ENCODE measurements around the gene OR7C1.
"Not testable (repeated sequence)": the region's sequence is repeated elsewhere in the genome, so short reads cannot be mapped to it uniquely, and the experiment has no call there.

The OR7C1 gene

GRCh38 chr19:14780622-14781225, 54.3 kb downstream of the OR7C1 start:
- H3K36me3 Mint-ChIP-seq (ENCODE audit: low read depth); H3K9me3 Mint-ChIP-seq; H3K27me3 Mint-ChIP-seq; H3K4me3 Mint-ChIP-seq: not testable (repeated sequence)
- intact Hi-C loops (cut with micrococcal nuclease), result loop anchor here (10.0 kb wide), 1 partner anchor 206 kb away; the partner anchor contains the start of gene NDUFB7
- Mint-ChIP-seq H3K4me1 (ENCODE audit: low read depth) (peaks cover 64% of the 10 kb centered on the region), H3K27ac (peak overlapping the region; percentile 9)

GRCh38 chr19:14779151-14779550, 55.8 kb downstream of the OR7C1 start:
- H3K36me3 Mint-ChIP-seq (ENCODE audit: low read depth), result peaks cover 10% of the 10 kb centered on the region
- intact Hi-C loops (cut with micrococcal nuclease), result no loop called here
- H3K4me1 Mint-ChIP-seq (ENCODE audit: low read depth), result peaks cover 57% of the 10 kb centered on the region

GRCh38 chr19:14778110-14778845, 56.7 kb downstream of the OR7C1 start, which contains the start of gene ADGRE2:
TSS of gene ADGRE2 (minus strand) at chr19:14778560. CDS start at chr19:14776756, 1,804 bp downstream.
- peaks cover 63% of the 10 kb centered on the region for H3K4me1 Mint-ChIP-seq (ENCODE audit: low read depth)
- intact Hi-C loops (cut with micrococcal nuclease); H3K4me3 Mint-ChIP-seq; H3K27me3 Mint-ChIP-seq; H3K9me3 Mint-ChIP-seq: not testable (repeated sequence)
- peak within 1 kb of the TSS; percentile 34 for H3K27ac Mint-ChIP-seq
- peaks cover 19% of the 10 kb centered on the region for H3K36me3 Mint-ChIP-seq (ENCODE audit: low read depth)

More at GRCh38 chr19:14779151-14779550, 55.8 kb downstream of the OR7C1 start:
- Mint-ChIP-seq H3K9me3 (no peaks in the 10 kb centered on the region), H3K27ac (no peak overlapping the region), H3K27me3 (no peaks in the 10 kb centered on the region), H3K4me3 (no peak overlapping the region)

GRCh38 chr19:14777645-14778044, 57.3 kb downstream of the OR7C1 start:
- intact Hi-C loops (cut with micrococcal nuclease); H3K27me3 Mint-ChIP-seq: not testable (repeated sequence)

DNA sequence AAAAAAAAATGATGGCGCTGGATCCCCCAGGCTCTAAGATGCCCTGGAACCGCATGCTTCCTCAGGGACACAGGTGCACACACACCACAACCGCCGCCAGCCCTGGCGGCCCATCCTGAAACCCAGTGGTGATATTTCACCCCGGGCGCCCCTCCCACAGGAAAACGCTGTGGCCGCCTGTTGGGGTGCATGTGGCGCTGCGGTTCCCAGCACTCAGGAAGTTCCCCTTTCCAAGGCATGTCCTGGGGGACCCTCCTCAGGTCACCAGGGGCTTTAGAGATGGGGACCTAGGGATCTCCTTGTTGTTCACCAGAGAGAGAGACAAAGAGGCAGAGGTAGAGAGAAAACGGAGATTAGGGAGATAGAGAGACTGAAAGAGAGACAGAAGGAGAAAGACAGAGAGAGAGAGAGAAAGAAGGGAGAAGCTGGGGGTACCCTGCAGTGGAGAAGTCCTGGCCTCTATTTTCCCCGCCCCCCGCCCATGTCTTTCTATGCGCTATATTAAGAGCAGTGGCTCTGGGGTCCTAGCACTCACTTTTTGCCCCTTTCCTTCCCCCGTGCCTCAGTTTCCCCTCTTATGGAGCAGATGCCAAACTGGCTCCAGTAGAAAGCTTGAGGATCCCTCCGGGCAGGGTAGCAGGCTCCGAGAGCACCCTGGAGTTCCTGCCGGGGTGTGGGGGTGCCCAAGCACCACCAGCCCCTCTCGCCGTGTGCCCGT, 59.0 kb downstream of the OR7C1 start:
- peak overlapping the region; percentile 95 for H3K4me3 Mint-ChIP-seq
- peaks cover 67% of the 10 kb centered on the region for H3K4me1 Mint-ChIP-seq (ENCODE audit: low read depth)
- H3K36me3 Mint-ChIP-seq (ENCODE audit: low read depth), result peaks cover 41% of the 10 kb centered on the region
- intact Hi-C loops (cut with micrococcal nuclease), result no loop called here
- peak overlapping the region; percentile 86 for H3K27ac Mint-ChIP-seq
- H3K9me3 Mint-ChIP-seq, result no peaks in the 10 kb centered on the region
- H3K27me3 Mint-ChIP-seq, result no peaks in the 10 kb centered on the region

More at GRCh38 chr19:14777645-14778044, 57.3 kb downstream of the OR7C1 start:
- H3K27ac Mint-ChIP-seq, result peak overlapping the region; percentile 34
- H3K9me3 Mint-ChIP-seq, H3K4me3 Mint-ChIP-seq: not testable (repeated sequence)
- peaks cover 25% of the 10 kb centered on the region for H3K36me3 Mint-ChIP-seq (ENCODE audit: low read depth)
- peaks cover 60% of the 10 kb centered on the region for H3K4me1 Mint-ChIP-seq (ENCODE audit: low read depth)

GRCh38 chr19:14775326-14775725, 59.7 kb downstream of the OR7C1 start:
- intact Hi-C loops (cut with micrococcal nuclease); H3K27me3 Mint-ChIP-seq; H3K9me3 Mint-ChIP-seq: not testable (repeated sequence)
- peak overlapping the region; percentile 86 for H3K27ac Mint-ChIP-seq
- H3K4me1 Mint-ChIP-seq (ENCODE audit: low read depth), result peaks cover 62% of the 10 kb centered on the region
- peak overlapping the region; percentile 95 for H3K4me3 Mint-ChIP-seq
- H3K36me3 Mint-ChIP-seq (ENCODE audit: low read depth), result peaks cover 48% of the 10 kb centered on the region

DNA sequence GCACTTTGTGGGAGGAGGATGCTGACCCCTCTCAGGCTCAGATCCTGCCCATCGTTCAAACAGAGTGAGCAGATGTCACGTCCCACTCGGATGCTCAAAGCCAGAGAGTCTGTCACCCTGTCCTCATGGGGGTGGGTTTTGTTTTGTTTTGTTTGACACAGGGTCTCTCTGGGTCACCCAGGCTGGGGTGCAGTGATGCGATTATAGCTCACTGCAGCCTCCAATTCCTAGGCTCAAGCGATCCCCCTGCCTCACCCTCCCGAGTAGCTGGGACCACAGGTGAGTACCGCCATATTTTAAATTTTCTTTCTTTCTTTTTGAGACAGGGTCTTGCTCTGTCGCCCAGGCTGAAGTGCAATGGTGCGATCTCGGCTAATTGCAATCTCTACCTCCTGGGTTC, 60.6 kb downstream of the OR7C1 start:
- H3K27me3 Mint-ChIP-seq, result no peaks in the 10 kb centered on the region
- intact Hi-C loops (cut with micrococcal nuclease), result no loop called here
- no peak overlapping the region for H3K27ac Mint-ChIP-seq
- peaks cover 58% of the 10 kb centered on the region for H3K36me3 Mint-ChIP-seq (ENCODE audit: low read depth)
- peaks cover 69% of the 10 kb centered on the region for H3K4me1 Mint-ChIP-seq (ENCODE audit: low read depth)
- H3K4me3 Mint-ChIP-seq, result no peak overlapping the region
- no peaks in the 10 kb centered on the region for H3K9me3 Mint-ChIP-seq

- H3K27ac Mint-ChIP-seq; H3K27me3 Mint-ChIP-seq; H3K9me3 Mint-ChIP-seq; intact Hi-C loops (cut with micrococcal nuclease); H3K4me3 Mint-ChIP-seq: not testable (repeated sequence)
- Mint-ChIP-seq H3K4me1 (ENCODE audit: low read depth) (peaks cover 69% of the 10 kb centered on the region), H3K36me3 (ENCODE audit: low read depth) (peaks cover 64% of the 10 kb centered on the region)
Measured at GRCh38 chr19:14773722-14774121, 61.3 kb downstream of the OR7C1 start.

DNA sequence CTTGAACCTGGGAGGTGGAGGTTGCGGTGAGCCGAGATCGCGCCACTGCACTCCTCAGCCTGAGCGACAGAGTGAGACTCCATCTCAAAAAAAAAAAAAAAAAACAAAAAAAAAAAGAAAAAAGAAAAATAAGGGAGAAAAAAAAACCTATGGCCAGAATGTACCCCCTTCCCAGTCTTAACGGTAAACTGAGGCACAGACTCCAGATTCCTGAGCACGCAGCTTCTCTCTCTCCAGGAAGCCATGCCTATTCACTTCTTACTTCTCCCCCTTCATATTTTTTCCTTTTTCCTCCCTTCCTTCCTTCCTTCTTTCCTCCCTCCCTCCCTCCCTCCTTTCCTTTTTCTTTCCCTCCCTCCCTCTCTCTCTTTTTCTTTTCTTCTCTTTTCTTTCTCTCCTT, 62.0 kb downstream of the OR7C1 start:
- Mint-ChIP-seq H3K9me3 (no peaks in the 10 kb centered on the region), H3K27me3 (no peaks in the 10 kb centered on the region), H3K4me3 (no peak overlapping the region), H3K27ac (no peak overlapping the region), H3K36me3 (ENCODE audit: low read depth) (peaks cover 72% of the 10 kb centered on the region), H3K4me1 (ENCODE audit: low read depth) (peaks cover 69% of the 10 kb centered on the region)
- intact Hi-C loops (cut with micrococcal nuclease), result no loop called here

- Mint-ChIP-seq H3K4me3 (no peak overlapping the region), H3K9me3 (no peaks in the 10 kb centered on the region), H3K27ac (no peak overlapping the region), H3K36me3 (ENCODE audit: low read depth) (peaks cover 77% of the 10 kb centered on the region), H3K27me3 (no peaks in the 10 kb centered on the region), H3K4me1 (ENCODE audit: low read depth) (peaks cover 73% of the 10 kb centered on the region)
- intact Hi-C loops (cut with micrococcal nuclease), result no loop called here
Measured at GRCh38 chr19:14772467-14772866, 62.5 kb downstream of the OR7C1 start.

GRCh38 chr19:14770944-14771839, 63.8 kb downstream of the OR7C1 start:
- H3K4me1 Mint-ChIP-seq (ENCODE audit: low read depth), result peaks cover 76% of the 10 kb centered on the region
- H3K4me3 Mint-ChIP-seq, result no peak overlapping the region
- H3K27ac Mint-ChIP-seq, result no peak overlapping the region
- H3K36me3 Mint-ChIP-seq (ENCODE audit: low read depth), result peaks cover 89% of the 10 kb centered on the region
- H3K9me3 Mint-ChIP-seq, result no peaks in the 10 kb centered on the region
- H3K27me3 Mint-ChIP-seq, result no peaks in the 10 kb centered on the region
- intact Hi-C loops (cut with micrococcal nuclease), result no loop called here

DNA sequence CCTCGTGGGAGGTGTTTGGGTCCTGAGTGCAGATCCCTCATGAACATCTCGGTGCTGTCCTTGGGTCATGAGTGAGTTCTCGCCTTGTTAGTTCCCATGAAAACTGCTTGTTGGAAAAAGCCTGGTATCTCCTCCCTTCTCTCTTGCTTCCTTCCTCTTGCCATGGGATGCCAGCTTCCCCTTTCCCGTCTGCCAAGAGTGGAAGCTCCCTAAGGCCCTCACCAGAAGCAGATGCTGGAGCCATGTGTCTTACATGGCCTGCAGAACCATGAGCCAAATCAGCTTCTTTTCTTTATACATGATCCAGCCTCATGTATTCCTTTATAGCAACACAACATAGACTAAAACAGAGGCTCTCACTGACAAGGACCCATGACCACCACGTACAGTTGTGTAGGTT, 64.8 kb downstream of the OR7C1 start:
- no peaks in the 10 kb centered on the region for H3K9me3 Mint-ChIP-seq
- peaks cover 94% of the 10 kb centered on the region for H3K36me3 Mint-ChIP-seq (ENCODE audit: low read depth)
- intact Hi-C loops (cut with micrococcal nuclease), result no loop called here
- no peak overlapping the region for H3K4me3 Mint-ChIP-seq
- H3K4me1 Mint-ChIP-seq (ENCODE audit: low read depth), result peaks cover 73% of the 10 kb centered on the region
- no peaks in the 10 kb centered on the region for H3K27me3 Mint-ChIP-seq
- H3K27ac Mint-ChIP-seq, result no peak overlapping the region

DNA sequence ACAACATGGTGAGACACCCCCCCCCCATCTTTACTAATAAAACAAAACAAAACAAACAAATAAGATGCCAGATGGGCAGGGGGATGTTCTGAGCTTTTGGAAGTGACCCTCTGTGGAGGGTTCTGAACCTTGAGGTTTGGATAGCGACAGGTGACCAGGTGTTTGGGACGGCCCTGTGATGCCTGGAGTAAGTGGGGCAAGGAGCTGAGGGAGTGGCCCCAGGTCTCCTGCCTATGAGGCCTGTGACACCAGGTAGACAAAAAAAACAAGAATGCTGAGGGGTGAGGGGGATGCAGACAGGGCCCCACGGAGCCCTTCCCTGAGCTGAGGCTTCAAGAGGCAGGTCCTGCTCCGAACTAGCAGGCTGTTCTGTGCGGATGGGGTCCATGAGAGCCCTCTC, 65.8 kb downstream of the OR7C1 start:
- H3K27me3 Mint-ChIP-seq, result no peaks in the 10 kb centered on the region
- H3K9me3 Mint-ChIP-seq, result peaks cover 2% of the 10 kb centered on the region
- H3K4me3 Mint-ChIP-seq, result no peak overlapping the region
- H3K27ac Mint-ChIP-seq, result no peak overlapping the region
- H3K36me3 Mint-ChIP-seq (ENCODE audit: low read depth), result peaks cover 100% of the 10 kb centered on the region
- H3K4me1 Mint-ChIP-seq (ENCODE audit: low read depth), result peaks cover 77% of the 10 kb centered on the region
- intact Hi-C loops (cut with micrococcal nuclease), result no loop called here
